Choroid plexus epithelial cell (primary cell): ENCODE results near the gene HIBCH.
"Not testable (repeated sequence)": the region's sequence is repeated elsewhere in the genome, so short reads cannot be mapped to it uniquely, and the experiment has no call there.

Experiments
- DNase-seq: peaks from one replicate; pipeline ENCODE4 v3.0.0-alpha.2; 2010; ENCODE audit warnings: low read depth
- H3K4me3 ChIP-seq: 2 replicates; pipeline ENCODE4 v1.5.1; 2011; ENCODE audit warnings: low read depth, mild to moderate bottlenecking, control low read depth, low read length, moderate library complexity
- CTCF ChIP-seq: conservative IDR thresholded peaks from 2 replicates; pipeline ENCODE4 v1.5.1; 2011; ENCODE audit warnings: low read depth, mild to moderate bottlenecking, control low read depth, inconsistent platforms, low read length, moderate library complexity

Gene HIBCH

GRCh38 chr2:190308031-190308430 is 11.6 kb downstream of the HIBCH start:
- no peak for TF ChIP-seq CTCF
- DNase-seq, result no peak
- H3K4me3 ChIP-seq, result no peak overlapping the region

GRCh38 chr2:190304404-190304803 is 15.2 kb downstream of the HIBCH start:
- no peak for TF ChIP-seq CTCF
- DNase-seq, result no peak
- no peak overlapping the region for H3K4me3 ChIP-seq

- no peak overlapping the region for H3K4me3 ChIP-seq
- no peak for TF ChIP-seq CTCF
- DNase-seq, result no peak
Observed at GRCh38 chr2:190303647-190304046, 16.0 kb downstream of the HIBCH start.

- DNase-seq, result no peak
- no peak for TF ChIP-seq CTCF
Observed at GRCh38 chr2:190302052-190302451, 17.6 kb downstream of the HIBCH start.

GRCh38 chr2:190301032-190301431 is 18.6 kb downstream of the HIBCH start:
- H3K4me3 ChIP-seq, result no peak overlapping the region
- DNase-seq, result no peak
- TF ChIP-seq CTCF, result no peak

More at GRCh38 chr2:190302052-190302451, 17.6 kb downstream of the HIBCH start:
- no peak overlapping the region for H3K4me3 ChIP-seq

GRCh38 chr2:190297880-190298279 is 21.7 kb downstream of the HIBCH start:
- DNase-seq, H3K4me3 ChIP-seq: not testable (repeated sequence)

GRCh38 chr2:190283783-190284182 is 35.8 kb downstream of the HIBCH start:
- no peak for DNase-seq
- no peak for TF ChIP-seq CTCF
- H3K4me3 ChIP-seq, result no peak overlapping the region
